NB4 (cell line): ENCODE results near the gene NFE2L1.

ENCODE experiments used
- CTCF ChIP-seq: IDR thresholded peaks from one replicate; pipeline ENCODE4 v1.5.1; 2012; ENCODE audit warnings: low read depth, low read length
- MYC ChIP-seq: IDR thresholded peaks from 2 replicates; pipeline ENCODE4 v1.6.1; 2011; ENCODE audit warnings: low read depth, low read length
- POLR2A ChIP-seq: IDR thresholded peaks from 2 replicates; pipeline ENCODE4 v1.6.1; 2011; ENCODE audit warnings: mild to moderate bottlenecking; ENCODE audit not compliant: insufficient read length; ENCODE audit errors: extremely low read depth

- TF ChIP-seq CTCF: no peak
- TF ChIP-seq POLR2A: no peak
- no peak for TF ChIP-seq MYC
Measured at GRCh38 chr17:48054238-48055185, 6.4 kb downstream of the NFE2L1 start.
